Thyroid gland (tissue), 4 donors: ENCODE results near the gene PAMR1.

ENCODE experiments used
- POLR2A ChIP-seq, 2 donors: fragments of 450-650 bp; IDR thresholded peaks; one replicate each; pipeline ENCODE4 v1.6.1; 2017; ENCODE audit warnings: antibody characterized with exemption in 2 of 2, mild to moderate bottlenecking in 2 of 2, moderate library complexity in 1 of 2
- TF ChIP-seq, protein P1 (sequence below), 6 experiments: fragments of 200-600 bp in 3 of 6; fragments of 450-650 bp in 3 of 6; sonication (generic) in 3 of 6; IDR thresholded peaks; one replicate each; pipeline ENCODE4 v1.5.1; 2016 to 2019; ENCODE audit warnings: antibody characterized with exemption in 6 of 6, mild to moderate bottlenecking in 2 of 6, inconsistent platforms in 1 of 6, moderate library complexity in 1 of 6

DNA sequence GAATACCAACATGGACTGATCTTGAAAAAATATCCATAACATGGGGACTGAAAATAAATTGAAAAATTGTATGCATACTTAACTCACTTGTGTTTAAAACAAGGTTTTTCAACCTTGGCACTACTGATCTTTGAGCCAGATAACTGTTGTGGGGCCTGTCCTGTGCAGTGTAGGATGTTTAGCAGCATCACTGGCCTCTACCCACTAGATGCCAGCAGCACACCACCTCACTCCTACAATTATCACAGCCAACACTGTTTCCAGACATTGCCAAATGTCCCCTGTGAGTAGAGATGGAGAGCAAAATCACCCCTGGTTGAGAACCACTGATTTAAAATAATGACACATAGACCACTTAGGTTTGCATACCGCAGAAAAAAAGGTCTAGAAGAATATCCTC, 61.1 kb downstream of the PAMR1 start:
- TF ChIP-seq, protein P1, sequence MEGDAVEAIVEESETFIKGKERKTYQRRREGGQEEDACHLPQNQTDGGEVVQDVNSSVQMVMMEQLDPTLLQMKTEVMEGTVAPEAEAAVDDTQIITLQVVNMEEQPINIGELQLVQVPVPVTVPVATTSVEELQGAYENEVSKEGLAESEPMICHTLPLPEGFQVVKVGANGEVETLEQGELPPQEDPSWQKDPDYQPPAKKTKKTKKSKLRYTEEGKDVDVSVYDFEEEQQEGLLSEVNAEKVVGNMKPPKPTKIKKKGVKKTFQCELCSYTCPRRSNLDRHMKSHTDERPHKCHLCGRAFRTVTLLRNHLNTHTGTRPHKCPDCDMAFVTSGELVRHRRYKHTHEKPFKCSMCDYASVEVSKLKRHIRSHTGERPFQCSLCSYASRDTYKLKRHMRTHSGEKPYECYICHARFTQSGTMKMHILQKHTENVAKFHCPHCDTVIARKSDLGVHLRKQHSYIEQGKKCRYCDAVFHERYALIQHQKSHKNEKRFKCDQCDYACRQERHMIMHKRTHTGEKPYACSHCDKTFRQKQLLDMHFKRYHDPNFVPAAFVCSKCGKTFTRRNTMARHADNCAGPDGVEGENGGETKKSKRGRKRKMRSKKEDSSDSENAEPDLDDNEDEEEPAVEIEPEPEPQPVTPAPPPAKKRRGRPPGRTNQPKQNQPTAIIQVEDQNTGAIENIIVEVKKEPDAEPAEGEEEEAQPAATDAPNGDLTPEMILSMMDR (IDR thresholded peaks at IDR 0.05), result no peak
- TF ChIP-seq POLR2A (IDR thresholded peaks at IDR 0.05), result no peak
